ENCODE measurements around the gene C17orf113. TPM values are rescaled to one million over a fixed set of nuclear protein-coding genes. Genes with fewer than 3 reads are reported as not detected.

C17orf113 gene
- total and polyA plus RNA-seq, 2 donors (not counting 1 experiment from before 2014, with no cell fraction given), result 0.07 to 0.66 TPM

DNA sequence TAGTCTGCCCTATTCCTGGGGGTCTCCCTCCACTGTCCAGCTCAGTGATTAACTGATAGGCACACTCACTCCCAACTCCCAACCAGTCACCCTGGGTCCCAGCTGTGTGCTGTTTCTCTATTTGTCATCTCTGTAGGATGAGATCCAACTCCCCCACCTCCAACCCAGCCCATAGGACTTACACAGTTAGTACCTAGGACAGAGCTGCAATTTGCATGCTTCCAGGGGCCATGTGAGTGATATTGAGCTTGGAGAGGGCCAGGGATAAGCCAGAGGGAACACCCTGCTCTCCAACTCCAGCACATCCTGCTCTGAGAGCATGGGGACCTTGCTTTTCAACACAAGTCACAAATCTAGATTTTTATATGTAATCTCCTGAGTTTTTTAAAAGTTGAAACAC lies 8.8 kb downstream of the C17orf113 start:
- no peak for DNase-seq (ENCODE audit: low read depth in 2 of 2)
- Histone ChIP-seq H3K9me3 (ENCODE audit: control insufficient read depth, insufficient read depth, low read depth, low read length) (no peaks in the 10 kb centered on the region), H3K27me3 (ENCODE audit: control insufficient read depth, insufficient read depth, low read length) (no peaks in the 10 kb centered on the region), H2AFZ (ENCODE audit: low read length) (no peak overlapping the region), H3K4me3 (replicated peaks in 1 of 4; ENCODE audit: control extremely low read depth in 1 of 4, insufficient read depth in 1 of 4, low read depth in 3 of 4, low read length in 4 of 4) (no peak overlapping the region), H3K79me2 (ENCODE audit: control insufficient read depth, insufficient read depth, low read length) (no peaks in the 10 kb centered on the region), H4K20me1 (ENCODE audit: control insufficient read depth, extremely low read depth, insufficient read depth, low read length) (no peaks in the 10 kb centered on the region), H3K4me1 (ENCODE audit: control insufficient read depth, extremely low read depth, insufficient read depth, low read length) (no peaks in the 10 kb centered on the region), H3K9ac (ENCODE audit: insufficient read depth, low read length) (no peak overlapping the region), H3K36me3 (ENCODE audit: control insufficient read depth, insufficient read depth, low read length) (no peaks in the 10 kb centered on the region), H3K4me2 (ENCODE audit: extremely low read depth, insufficient read depth, low read length) (no peak overlapping the region), H3K27ac (ENCODE audit: insufficient read depth, low read length) (no peak overlapping the region)
- no peak for TF ChIP-seq EZH2 (IDR thresholded peaks at IDR 0.05; ENCODE audit: low read length, missing control alignments)
- TF ChIP-seq, protein P1, sequence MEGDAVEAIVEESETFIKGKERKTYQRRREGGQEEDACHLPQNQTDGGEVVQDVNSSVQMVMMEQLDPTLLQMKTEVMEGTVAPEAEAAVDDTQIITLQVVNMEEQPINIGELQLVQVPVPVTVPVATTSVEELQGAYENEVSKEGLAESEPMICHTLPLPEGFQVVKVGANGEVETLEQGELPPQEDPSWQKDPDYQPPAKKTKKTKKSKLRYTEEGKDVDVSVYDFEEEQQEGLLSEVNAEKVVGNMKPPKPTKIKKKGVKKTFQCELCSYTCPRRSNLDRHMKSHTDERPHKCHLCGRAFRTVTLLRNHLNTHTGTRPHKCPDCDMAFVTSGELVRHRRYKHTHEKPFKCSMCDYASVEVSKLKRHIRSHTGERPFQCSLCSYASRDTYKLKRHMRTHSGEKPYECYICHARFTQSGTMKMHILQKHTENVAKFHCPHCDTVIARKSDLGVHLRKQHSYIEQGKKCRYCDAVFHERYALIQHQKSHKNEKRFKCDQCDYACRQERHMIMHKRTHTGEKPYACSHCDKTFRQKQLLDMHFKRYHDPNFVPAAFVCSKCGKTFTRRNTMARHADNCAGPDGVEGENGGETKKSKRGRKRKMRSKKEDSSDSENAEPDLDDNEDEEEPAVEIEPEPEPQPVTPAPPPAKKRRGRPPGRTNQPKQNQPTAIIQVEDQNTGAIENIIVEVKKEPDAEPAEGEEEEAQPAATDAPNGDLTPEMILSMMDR (conservative IDR thresholded peaks at IDR 0.05 in 1 of 2, IDR thresholded peaks at IDR 0.05 in 1 of 2; ENCODE audit: low read depth in 1 of 2, low read length in 2 of 2), result no peak

DNA sequence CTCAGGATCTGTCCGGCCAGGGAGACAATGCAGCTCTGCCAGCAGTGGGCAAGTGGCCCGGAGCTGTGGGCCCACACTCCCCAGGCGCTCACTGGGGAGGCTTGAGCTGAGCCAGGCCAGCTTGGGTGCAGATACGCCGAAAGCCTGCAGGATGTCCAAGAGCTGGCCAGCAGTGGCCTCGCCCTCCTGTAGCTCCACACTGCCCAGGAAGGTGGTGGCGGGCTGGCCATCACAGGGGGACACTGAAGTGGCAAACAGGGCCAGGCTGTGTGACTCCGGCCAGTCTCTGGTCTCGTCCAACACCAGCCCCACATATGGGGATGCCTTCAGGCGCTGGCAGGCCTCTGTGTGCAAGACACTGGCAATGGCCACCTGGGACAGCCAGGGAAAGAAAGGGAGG lies 9.6 kb downstream of the C17orf113 start:
- H3K4me1 ChIP-seq (ENCODE audit: control insufficient read depth, extremely low read depth, insufficient read depth, low read length), result no peaks in the 10 kb centered on the region
- no peak overlapping the region for H2AFZ ChIP-seq (ENCODE audit: low read length)
- no peaks in the 10 kb centered on the region for H3K79me2 ChIP-seq (ENCODE audit: control insufficient read depth, insufficient read depth, low read length)
- no peak overlapping the region for H3K4me2 ChIP-seq (ENCODE audit: extremely low read depth, insufficient read depth, low read length)
- no peak overlapping the region for H3K27ac ChIP-seq (ENCODE audit: insufficient read depth, low read length)
- H3K36me3 ChIP-seq (ENCODE audit: control insufficient read depth, insufficient read depth, low read length), result no peaks in the 10 kb centered on the region
- DNase-seq (ENCODE audit: low read depth in 2 of 2), result no peak
- H3K27me3 ChIP-seq (ENCODE audit: control insufficient read depth, insufficient read depth, low read length), result no peaks in the 10 kb centered on the region
- no peaks in the 10 kb centered on the region for H3K9me3 ChIP-seq (ENCODE audit: control insufficient read depth, insufficient read depth, low read depth, low read length)
- TF ChIP-seq EZH2 (IDR thresholded peaks at IDR 0.05; ENCODE audit: low read length, missing control alignments), result no peak
- TF ChIP-seq, protein P1 (conservative IDR thresholded peaks at IDR 0.05 in 1 of 2, IDR thresholded peaks at IDR 0.05 in 1 of 2; ENCODE audit: low read depth in 1 of 2, low read length in 2 of 2), result no peak
- H4K20me1 ChIP-seq (ENCODE audit: control insufficient read depth, extremely low read depth, insufficient read depth, low read length), result no peaks in the 10 kb centered on the region
- no peak overlapping the region for H3K9ac ChIP-seq (ENCODE audit: insufficient read depth, low read length)
- H3K4me3 ChIP-seq (replicated peaks in 1 of 4; ENCODE audit: control extremely low read depth in 1 of 4, insufficient read depth in 1 of 4, low read depth in 3 of 4, low read length in 4 of 4), result no peak overlapping the region

DNA sequence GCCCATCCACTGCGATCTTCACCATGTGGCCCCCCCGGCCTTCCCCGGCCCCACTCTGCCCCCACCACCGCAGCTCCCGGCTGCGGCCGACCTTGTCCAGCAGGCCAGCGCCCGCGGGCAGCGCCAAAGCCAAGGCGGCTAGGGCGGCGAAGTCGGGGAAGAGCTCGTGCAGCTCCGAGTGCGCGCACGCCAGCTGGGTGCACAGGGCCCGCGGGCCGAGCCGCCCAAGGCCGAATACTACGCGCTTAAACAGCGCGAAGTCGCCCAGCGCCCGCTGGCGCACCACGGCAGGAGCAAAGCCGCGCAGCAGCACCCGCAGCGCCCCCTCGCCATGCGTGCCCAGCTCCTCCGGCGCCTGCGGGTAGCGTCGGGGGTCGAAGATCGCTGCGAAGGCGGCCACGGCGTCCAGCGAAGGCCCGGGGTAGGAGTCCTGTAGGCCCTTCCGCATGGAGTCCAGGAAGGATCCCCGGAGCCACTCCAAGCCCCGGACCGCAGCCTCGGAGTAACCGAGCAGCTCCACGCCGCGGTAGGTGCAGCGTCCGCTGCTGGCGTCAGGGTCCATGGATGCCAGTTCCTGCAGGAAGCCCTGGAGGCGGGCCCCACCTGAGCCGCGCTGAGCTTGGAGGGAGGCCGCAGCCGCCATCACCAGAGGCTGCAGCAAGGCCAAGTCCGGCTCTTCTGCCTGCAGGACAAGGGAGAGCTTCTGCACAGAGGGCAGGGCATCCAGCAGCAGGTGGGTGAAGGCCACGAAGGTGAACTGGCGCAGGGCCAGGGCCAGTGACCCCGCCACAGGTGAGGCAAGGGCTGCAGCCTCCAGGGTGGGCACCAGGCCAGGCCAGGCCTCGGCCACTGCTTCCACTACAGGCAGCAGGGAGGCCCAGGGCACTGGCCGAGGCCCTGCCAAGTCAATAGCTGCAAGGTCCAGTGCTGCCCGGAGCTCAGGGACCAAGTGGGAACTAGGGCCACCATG lies 10.3 kb downstream of the C17orf113 start:
- Histone ChIP-seq H3K36me3 (ENCODE audit: control insufficient read depth, insufficient read depth, low read length) (no peaks in the 10 kb centered on the region), H3K4me1 (ENCODE audit: control insufficient read depth, extremely low read depth, insufficient read depth, low read length) (no peaks in the 10 kb centered on the region), H3K4me3 (replicated peaks in 1 of 4; ENCODE audit: control extremely low read depth in 1 of 4, insufficient read depth in 1 of 4, low read depth in 3 of 4, low read length in 4 of 4) (no peak overlapping the region), H2AFZ (ENCODE audit: low read length) (no peak overlapping the region), H3K9ac (ENCODE audit: insufficient read depth, low read length) (no peak overlapping the region), H3K27me3 (ENCODE audit: control insufficient read depth, insufficient read depth, low read length) (no peaks in the 10 kb centered on the region), H3K79me2 (ENCODE audit: control insufficient read depth, insufficient read depth, low read length) (no peaks in the 10 kb centered on the region), H3K4me2 (ENCODE audit: extremely low read depth, insufficient read depth, low read length) (no peak overlapping the region), H3K27ac (ENCODE audit: insufficient read depth, low read length) (no peak overlapping the region), H4K20me1 (ENCODE audit: control insufficient read depth, extremely low read depth, insufficient read depth, low read length) (no peaks in the 10 kb centered on the region), H3K9me3 (ENCODE audit: control insufficient read depth, insufficient read depth, low read depth, low read length) (no peaks in the 10 kb centered on the region)
- peak in 1 of 2 donors; percentile 10 for DNase-seq (ENCODE audit: low read depth in 2 of 2)
- TF ChIP-seq, protein P1 (conservative IDR thresholded peaks at IDR 0.05 in 1 of 2, IDR thresholded peaks at IDR 0.05 in 1 of 2; ENCODE audit: low read depth in 1 of 2, low read length in 2 of 2), result no peak
- TF ChIP-seq EZH2 (IDR thresholded peaks at IDR 0.05; ENCODE audit: low read length, missing control alignments), result no peak
